ENCODE results near the gene PCYT2. TPM values are rescaled to one million over a fixed set of nuclear protein-coding genes. Genes with fewer than 3 reads are reported as not detected.

PCYT2 gene
- total RNA-seq, 4 donors from 2014 or later, result 27.4 to 38.7 (median 33.3) TPM

- Histone ChIP-seq H3K27me3 (peaks cover 0 to 24% (median 8%) of the 10 kb centered on the region in 4 donors), H3K4me1 (peaks cover 8 to 22% (median 16%) of the 10 kb centered on the region in 4 donors), H3K36me3 (peaks cover 35 to 74% (median 71%) of the 10 kb centered on the region in 4 donors), H3K27ac (replicated peaks in 1 of 4) (no peak overlapping the region), H3K4me3 (no peak overlapping the region), H3K9me3 (no peaks in the 10 kb centered on the region)
- DNase-seq (ENCODE audit: extremely low spot score), result no peak
- TF ChIP-seq POLR2A (IDR thresholded peaks at IDR 0.05; ENCODE audit: low read depth) (no peak), EP300 (IDR thresholded peaks at IDR 0.05) (no peak), POLR2AphosphoS5 (IDR thresholded peaks at IDR 0.05) (no peak), CTCF (IDR thresholded peaks at IDR 0.05) (no peak)
- 82% methylated on average over 16 of the region's 19 CpGs for WGBS
- intact Hi-C loops (cut with DNase I), result loop anchor here (5.0 kb wide), 1 partner anchor 46 kb away; no protein-coding TSS in a partner anchor
Measured at GRCh38 chr17:81898029-81898866, 13.0 kb downstream of the PCYT2 start.

- no peaks in the 10 kb centered on the region for H3K9me3 ChIP-seq
- H3K4me1 ChIP-seq, result peaks cover 13 to 26% (median 18%) of the 10 kb centered on the region in 4 donors
- H3K27me3 ChIP-seq, result no peaks in the 10 kb centered on the region
- intact Hi-C loops (cut with DNase I), result loop anchor here (5.0 kb wide), 1 partner anchor 43 kb away; no protein-coding TSS in a partner anchor
- no peak overlapping the region for H3K27ac ChIP-seq (replicated peaks in 1 of 4)
- peaks cover 35 to 70% (median 66%) of the 10 kb centered on the region in 4 donors for H3K36me3 ChIP-seq
- no peak for DNase-seq (ENCODE audit: extremely low spot score)
- TF ChIP-seq EP300 (IDR thresholded peaks at IDR 0.05) (no peak), POLR2AphosphoS5 (IDR thresholded peaks at IDR 0.05) (no peak), POLR2A (IDR thresholded peaks at IDR 0.05; ENCODE audit: low read depth) (no peak), CTCF (IDR thresholded peaks at IDR 0.05) (no peak)
- no peak overlapping the region for H3K4me3 ChIP-seq
- 89% methylated on average over 11 of the region's 11 CpGs for WGBS
Measured at GRCh38 chr17:81895400-81895799, 15.8 kb downstream of the PCYT2 start.

GRCh38 chr17:81891303-81891552 is 20.0 kb downstream of the PCYT2 start:
- intact Hi-C loops (cut with DNase I), result no loop called here
- WGBS, result no CpG with 5 or more reads among the region's 40 CpGs

GRCh38 chr17:81890447-81891302 is 20.5 kb downstream of the PCYT2 start:
- H3K27ac ChIP-seq (replicated peaks in 1 of 4), result peak overlapping the region; percentile 93 to 98 (median 95)
- intact Hi-C loops (cut with DNase I), result no loop called here
- H3K9me3 ChIP-seq, result no peaks in the 10 kb centered on the region
- no peaks in the 10 kb centered on the region for H3K27me3 ChIP-seq
- peaks cover 26 to 43% (median 32%) of the 10 kb centered on the region in 4 donors for H3K4me1 ChIP-seq
- peaks cover 34 to 66% (median 63%) of the 10 kb centered on the region in 4 donors for H3K36me3 ChIP-seq
- H3K4me3 ChIP-seq, result peak overlapping the region; percentile 86 to 100 (median 98)
- WGBS, result 24% methylated on average over 20 of the region's 69 CpGs
- no peak for TF ChIP-seq CTCF (IDR thresholded peaks at IDR 0.05)
- TF ChIP-seq POLR2A (IDR thresholded peaks at IDR 0.05; ENCODE audit: low read depth), result no peak
- DNase-seq (ENCODE audit: extremely low spot score), result no peak

More at GRCh38 chr17:81891303-81891552, 20.0 kb downstream of the PCYT2 start:
- TF ChIP-seq POLR2A (IDR thresholded peaks at IDR 0.05; ENCODE audit: low read depth) (no peak), EP300 (IDR thresholded peaks at IDR 0.05) (no peak), CTCF (IDR thresholded peaks at IDR 0.05) (no peak), POLR2AphosphoS5 (IDR thresholded peaks at IDR 0.05) (no peak)
- no peaks in the 10 kb centered on the region for H3K9me3 ChIP-seq
- H3K4me1 ChIP-seq, result peaks cover 26 to 43% (median 32%) of the 10 kb centered on the region in 4 donors
- peak overlapping the region; percentile 86 to 100 (median 98) for H3K4me3 ChIP-seq
- peaks cover 35 to 66% (median 63%) of the 10 kb centered on the region in 4 donors for H3K36me3 ChIP-seq
- H3K27ac ChIP-seq (replicated peaks in 1 of 4), result peak overlapping the region; percentile 93 to 98 (median 95)
- no peak for DNase-seq (ENCODE audit: extremely low spot score)
- H3K27me3 ChIP-seq, result no peaks in the 10 kb centered on the region

All from esophagus muscularis mucosa (tissue), 4 donors.